Duodenal mucosa (tissue), 2 donors: Measurements from ENCODE around the gene LTB4R.
"Not testable (repeated sequence)": the region's sequence is repeated elsewhere in the genome, so short reads cannot be mapped to it uniquely, and the experiment has no call there.

Experiments used
- H3K27ac ChIP-seq: one replicate; pipeline ENCODE4 v1.7.0; 2013; ENCODE audit warnings: low read depth, low read length
- H3K27me3 ChIP-seq, 2 donors: one replicate each; pipeline ENCODE4 v1.7.0; 2013; ENCODE audit warnings: low read length in 2 of 2, control low read depth in 1 of 2; ENCODE audit not compliant: insufficient read depth in 2 of 2, control insufficient read depth in 1 of 2
- H3K36me3 ChIP-seq, 2 donors: one replicate each; pipeline ENCODE4 v1.7.0; 2013; ENCODE audit warnings: low read length in 2 of 2, control low read depth in 1 of 2; ENCODE audit not compliant: insufficient read depth in 2 of 2, control insufficient read depth in 1 of 2
- H3K4me1 ChIP-seq, 2 donors: one replicate each; pipeline ENCODE4 v1.7.0; 2013; ENCODE audit warnings: low read length in 2 of 2, control low read depth in 1 of 2; ENCODE audit not compliant: insufficient read depth in 2 of 2, control insufficient read depth in 1 of 2
- H3K4me3 ChIP-seq, 2 donors: one replicate each; pipeline ENCODE4 v1.7.0; 2013; ENCODE audit warnings: low read length in 2 of 2, low read depth in 1 of 2
- H3K9ac ChIP-seq, 2 donors: one replicate each; pipeline ENCODE4 v1.7.0; 2013; ENCODE audit warnings: low read length in 2 of 2, low read depth in 1 of 2
- H3K9me3 ChIP-seq, 2 donors: one replicate each; pipeline ENCODE4 v1.7.0; 2013; ENCODE audit warnings: low read length in 2 of 2, control low read depth in 1 of 2; ENCODE audit not compliant: control insufficient read depth in 1 of 2

LTB4R gene

GRCh38 chr14:24321212-24321975, 10.1 kb downstream of the LTB4R start:
- no peaks in the 10 kb centered on the region for H3K36me3 ChIP-seq

GRCh38 chr14:24322672-24323071, 11.4 kb downstream of the LTB4R start:
- H3K27ac ChIP-seq, result no peak overlapping the region
- no peaks in the 10 kb centered on the region for H3K36me3 ChIP-seq
- peaks cover 0 to 6% of the 10 kb centered on the region in 2 donors for H3K4me1 ChIP-seq
- peaks cover 16 to 19% of the 10 kb centered on the region in 2 donors for H3K27me3 ChIP-seq
- no peaks in the 10 kb centered on the region for H3K9me3 ChIP-seq
- H3K4me3 ChIP-seq, result no peak overlapping the region
- H3K9ac ChIP-seq, result no peak overlapping the region

More at GRCh38 chr14:24321212-24321975, 10.1 kb downstream of the LTB4R start:
- no peaks in the 10 kb centered on the region for H3K9me3 ChIP-seq
- peaks cover 15 to 20% of the 10 kb centered on the region in 2 donors for H3K27me3 ChIP-seq
- H3K27ac ChIP-seq, result no peak overlapping the region
- no peak overlapping the region for H3K4me3 ChIP-seq
- H3K9ac ChIP-seq, result no peak overlapping the region
- peaks cover 0 to 6% of the 10 kb centered on the region in 2 donors for H3K4me1 ChIP-seq

GRCh38 chr14:24323341-24323740, 12.0 kb downstream of the LTB4R start:
- Histone ChIP-seq H3K9ac (no peak overlapping the region), H3K27me3 (peaks cover 16 to 19% of the 10 kb centered on the region in 2 donors), H3K36me3 (no peaks in the 10 kb centered on the region), H3K9me3 (no peaks in the 10 kb centered on the region), H3K27ac (no peak overlapping the region), H3K4me1 (peaks cover 0 to 6% of the 10 kb centered on the region in 2 donors), H3K4me3 (no peak overlapping the region)

GRCh38 chr14:24324024-24324423, 12.7 kb downstream of the LTB4R start:
- Histone ChIP-seq H3K4me1 (peaks cover 0 to 11% of the 10 kb centered on the region in 2 donors), H3K27ac (no peak overlapping the region), H3K27me3 (peaks cover 12% of the 10 kb centered on the region in 2 donors), H3K4me3 (no peak overlapping the region), H3K9me3 (no peaks in the 10 kb centered on the region), H3K36me3 (no peaks in the 10 kb centered on the region), H3K9ac (no peak overlapping the region)

GRCh38 chr14:24325041-24325530, 13.8 kb downstream of the LTB4R start:
- Histone ChIP-seq H3K9ac (no peak overlapping the region), H3K4me1 (peaks cover 0 to 20% of the 10 kb centered on the region in 2 donors), H3K36me3 (no peaks in the 10 kb centered on the region), H3K27ac (no peak overlapping the region), H3K9me3 (no peaks in the 10 kb centered on the region), H3K4me3 (no peak overlapping the region), H3K27me3 (peaks cover 4 to 5% of the 10 kb centered on the region in 2 donors)

- Histone ChIP-seq H3K36me3 (no peaks in the 10 kb centered on the region), H3K4me1 (peaks cover 0 to 20% of the 10 kb centered on the region in 2 donors), H3K9me3 (no peaks in the 10 kb centered on the region), H3K27ac (no peak overlapping the region), H3K9ac (no peak overlapping the region), H3K4me3 (no peak overlapping the region), H3K27me3 (peaks cover 0 to 4% of the 10 kb centered on the region in 2 donors)
Observed at GRCh38 chr14:24325963-24326362, 14.7 kb downstream of the LTB4R start.

GRCh38 chr14:24327303-24327702, 16.0 kb downstream of the LTB4R start:
- peaks cover 0 to 4% of the 10 kb centered on the region in 2 donors for H3K27me3 ChIP-seq
- H3K27ac ChIP-seq, result no peak overlapping the region
- H3K4me3 ChIP-seq, result no peak overlapping the region
- peaks cover 9 to 29% of the 10 kb centered on the region in 2 donors for H3K4me1 ChIP-seq
- no peaks in the 10 kb centered on the region for H3K36me3 ChIP-seq
- no peaks in the 10 kb centered on the region for H3K9me3 ChIP-seq
- no peak overlapping the region for H3K9ac ChIP-seq

GRCh38 chr14:24327914-24328313, 16.6 kb downstream of the LTB4R start:
- not testable (repeated sequence) for H3K36me3 ChIP-seq, H3K9ac ChIP-seq, H3K27ac ChIP-seq, H3K9me3 ChIP-seq, H3K27me3 ChIP-seq, H3K4me3 ChIP-seq
- H3K4me1 ChIP-seq, result peaks cover 15 to 35% of the 10 kb centered on the region in 2 donors

- no peak overlapping the region for H3K4me3 ChIP-seq
- H3K27me3 ChIP-seq, result peaks cover 4% of the 10 kb centered on the region in 2 donors
- no peaks in the 10 kb centered on the region for H3K9me3 ChIP-seq
- no peaks in the 10 kb centered on the region for H3K36me3 ChIP-seq
- H3K27ac ChIP-seq, result no peak overlapping the region
- no peak overlapping the region for H3K9ac ChIP-seq
- peaks cover 25 to 43% of the 10 kb centered on the region in 2 donors for H3K4me1 ChIP-seq
Observed at GRCh38 chr14:24329073-24329663, 17.9 kb downstream of the LTB4R start.

GRCh38 chr14:24329736-24330135, 18.4 kb downstream of the LTB4R start:
- H3K4me1 ChIP-seq, result peaks cover 28 to 48% of the 10 kb centered on the region in 2 donors
- H3K27me3 ChIP-seq, result peaks cover 6 to 9% of the 10 kb centered on the region in 2 donors
- H3K4me3 ChIP-seq, result no peak overlapping the region

More at GRCh38 chr14:24329736-24330135, 18.4 kb downstream of the LTB4R start:
- Histone ChIP-seq H3K9ac (no peak overlapping the region), H3K27ac (no peak overlapping the region), H3K9me3 (no peaks in the 10 kb centered on the region), H3K36me3 (no peaks in the 10 kb centered on the region)
